HL-60/S4 (cell line): ENCODE measurements around the gene PLXNA2.

ENCODE experiments used
- in situ Hi-C: fragments of 300-500 bp; cut with MboI; formaldehyde crosslinking; loops from 2 replicates; pipeline ENCODE4 v1.14.3; 2022; ENCODE audit warnings: low sequenced_read_pairs

The PLXNA2 gene

GRCh38 chr1:208243967-208244916, at the start of gene PLXNA2:
Gene PLXNA2, minus strand, starts transcription at chr1:208244384. Its CDS starts 26,462 bp downstream, at chr1:208217922.
- in situ Hi-C loops, result loop anchor here (10.0 kb wide), 1 partner anchor 229 kb away; no protein-coding TSS in a partner anchor

GRCh38 chr1:208292908-208293307, 48.7 kb upstream of the PLXNA2 start:
- in situ Hi-C loops, result no loop called here

- in situ Hi-C loops, result no loop called here
Measured at GRCh38 chr1:208291923-208292711, 47.9 kb upstream of the PLXNA2 start.

GRCh38 chr1:208291129-208291528, 46.9 kb upstream of the PLXNA2 start:
- in situ Hi-C loops, result no loop called here

- in situ Hi-C loops, result no loop called here
Measured at GRCh38 chr1:208289716-208290115, 45.5 kb upstream of the PLXNA2 start.

GRCh38 chr1:208288495-208288894, 44.3 kb upstream of the PLXNA2 start:
- in situ Hi-C loops, result no loop called here

- in situ Hi-C loops, result no loop called here
Measured at GRCh38 chr1:208280681-208281450, 36.7 kb upstream of the PLXNA2 start.

- in situ Hi-C loops, result no loop called here
Measured at GRCh38 chr1:208279826-208280588, 35.8 kb upstream of the PLXNA2 start.

GRCh38 chr1:208278638-208279037, 34.5 kb upstream of the PLXNA2 start:
- in situ Hi-C loops, result no loop called here

GRCh38 chr1:208276757-208277435, 32.7 kb upstream of the PLXNA2 start:
- in situ Hi-C loops, result no loop called here

GRCh38 chr1:208275083-208275482, 30.9 kb upstream of the PLXNA2 start:
- in situ Hi-C loops, result no loop called here

GRCh38 chr1:208273386-208274017, 29.3 kb upstream of the PLXNA2 start:
- in situ Hi-C loops, result no loop called here

- in situ Hi-C loops, result no loop called here
Measured at GRCh38 chr1:208272713-208273112, 28.5 kb upstream of the PLXNA2 start.

- in situ Hi-C loops, result no loop called here
Measured at GRCh38 chr1:208272311-208272710, 28.1 kb upstream of the PLXNA2 start.

GRCh38 chr1:208271236-208271635, 27.1 kb upstream of the PLXNA2 start:
- in situ Hi-C loops, result no loop called here

GRCh38 chr1:208270651-208271141, 26.5 kb upstream of the PLXNA2 start:
- in situ Hi-C loops, result no loop called here

GRCh38 chr1:208269338-208269666, 25.1 kb upstream of the PLXNA2 start:
- in situ Hi-C loops, result no loop called here

- in situ Hi-C loops, result no loop called here
Measured at GRCh38 chr1:208268541-208269337, 24.6 kb upstream of the PLXNA2 start.
